Bronchial smooth muscle cell (primary cell): ENCODE data around the gene DDX10. TPM values are rescaled to one million over a fixed set of nuclear protein-coding genes. Genes with fewer than 3 reads are reported as not detected.

ENCODE experiments used
- total RNA-seq: library from RNA; depleted of rRNA; stranded (reverse); fragments of >200 nt; gene quantifications from 2 replicates; pipeline ENCODE4 v1.2.1, GENCODE V29; 2014

DDX10 gene
- total RNA-seq = 15.0 and 15.1 TPM in 2 replicates

GRCh38 chr11:108664730-108665525, at the start of gene DDX10:
Gene DDX10 (plus strand): TSS chr11:108665069. CDS start chr11:108665154, 85 bp downstream.

Other genes starting within 250 kb of the DDX10 start
- gene C11orf65, start 197.5 kb upstream of the DDX10 start, total RNA-seq = 1.6 and 1.9 TPM in 2 replicates
- 21.0 and 25.1 TPM in 2 replicates for gene POGLUT3, start 166.7 kb upstream of the DDX10 start, total RNA-seq
- 1.5 and 2.4 TPM in 2 replicates for gene EXPH5, start 71.3 kb upstream of the DDX10 start, total RNA-seq